GM06990 (cell line): ENCODE data around the gene SUSD4.

Source experiments
- DNase-seq: peaks from one replicate; pipeline ENCODE4 v3.0.0-alpha.2; 2011; ENCODE audit not compliant: insufficient read length; ENCODE audit errors: extremely low read depth
- H3K27me3 ChIP-seq: replicated peaks from 2 replicates; pipeline ENCODE4 v1.6.0; 2011; ENCODE audit warnings: low read length; ENCODE audit not compliant: control insufficient read depth, insufficient read depth
- H3K36me3 ChIP-seq: 2 replicates; pipeline ENCODE4 v1.5.1; 2011; ENCODE audit warnings: low read length; ENCODE audit not compliant: control insufficient read depth, insufficient read depth
- H3K4me3 ChIP-seq: replicated peaks from 2 replicates; pipeline ENCODE4 v1.5.1; 2011; ENCODE audit warnings: low read depth, mild to moderate bottlenecking, control low read depth, low read length
- TF ChIP-seq, protein P1 (sequence below): IDR thresholded peaks from 2 replicates; pipeline ENCODE4 v1.5.1; 2011; ENCODE audit warnings: low read length, control low read depth, mild to moderate bottlenecking, inconsistent platforms; ENCODE audit not compliant: insufficient read depth, poor library complexity, severe bottlenecking

SUSD4 gene

GRCh38 chr1:223264983-223265908 is 98.7 kb downstream of the SUSD4 start:
- DNase-seq = no peak
- Histone ChIP-seq H3K27me3 (no peaks in the 10 kb centered on the region; the same call in 1 of the 2 replicates), H3K36me3 (no peaks in the 10 kb centered on the region), H3K4me3 (no peak overlapping the region)
- TF ChIP-seq, protein P1, sequence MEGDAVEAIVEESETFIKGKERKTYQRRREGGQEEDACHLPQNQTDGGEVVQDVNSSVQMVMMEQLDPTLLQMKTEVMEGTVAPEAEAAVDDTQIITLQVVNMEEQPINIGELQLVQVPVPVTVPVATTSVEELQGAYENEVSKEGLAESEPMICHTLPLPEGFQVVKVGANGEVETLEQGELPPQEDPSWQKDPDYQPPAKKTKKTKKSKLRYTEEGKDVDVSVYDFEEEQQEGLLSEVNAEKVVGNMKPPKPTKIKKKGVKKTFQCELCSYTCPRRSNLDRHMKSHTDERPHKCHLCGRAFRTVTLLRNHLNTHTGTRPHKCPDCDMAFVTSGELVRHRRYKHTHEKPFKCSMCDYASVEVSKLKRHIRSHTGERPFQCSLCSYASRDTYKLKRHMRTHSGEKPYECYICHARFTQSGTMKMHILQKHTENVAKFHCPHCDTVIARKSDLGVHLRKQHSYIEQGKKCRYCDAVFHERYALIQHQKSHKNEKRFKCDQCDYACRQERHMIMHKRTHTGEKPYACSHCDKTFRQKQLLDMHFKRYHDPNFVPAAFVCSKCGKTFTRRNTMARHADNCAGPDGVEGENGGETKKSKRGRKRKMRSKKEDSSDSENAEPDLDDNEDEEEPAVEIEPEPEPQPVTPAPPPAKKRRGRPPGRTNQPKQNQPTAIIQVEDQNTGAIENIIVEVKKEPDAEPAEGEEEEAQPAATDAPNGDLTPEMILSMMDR = no peak

DNA sequence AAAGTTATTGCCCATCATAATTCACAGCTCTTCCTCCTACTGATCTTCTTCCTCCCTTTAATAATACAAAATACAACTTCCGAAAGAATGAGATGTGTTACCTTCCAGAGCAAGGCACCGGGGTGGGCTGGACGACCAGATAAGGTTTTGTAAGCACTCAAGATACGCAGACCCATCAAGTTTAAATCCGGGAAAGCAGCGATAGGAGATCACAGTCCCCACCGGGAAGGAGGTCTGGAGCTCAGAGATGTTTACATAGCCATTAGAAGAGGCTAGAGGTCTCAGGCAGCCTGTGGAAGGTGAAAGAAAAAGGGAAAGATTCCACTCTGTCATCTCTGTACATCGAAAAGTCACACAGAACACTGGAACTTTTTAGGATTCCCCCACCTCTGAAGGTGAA is 99.4 kb downstream of the SUSD4 start:
- TF ChIP-seq, protein P1 = no peak
- Histone ChIP-seq H3K27me3 (no peaks in the 10 kb centered on the region; the same call in 1 of the 2 replicates), H3K36me3 (no peaks in the 10 kb centered on the region), H3K4me3 (no peak overlapping the region)
- no peak for DNase-seq

DNA sequence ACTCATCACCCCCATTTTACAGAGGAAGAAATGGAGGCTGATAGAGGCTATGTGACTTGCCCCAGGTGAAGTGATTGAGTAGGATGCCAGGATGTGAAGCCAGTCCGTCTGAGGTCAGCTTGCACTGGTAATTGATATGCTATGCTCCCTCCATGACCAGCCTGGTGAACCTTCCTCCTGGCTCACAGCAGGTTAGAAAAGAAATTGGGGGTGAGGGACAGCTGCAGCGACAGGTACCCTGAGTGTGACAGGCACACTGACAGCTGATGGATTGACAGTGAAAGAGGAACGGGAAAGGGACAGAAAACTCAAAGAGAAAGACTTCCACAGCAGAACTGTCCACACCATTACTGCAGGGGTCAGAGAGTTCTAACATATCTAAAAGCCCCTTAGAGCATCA is 102.1 kb downstream of the SUSD4 start:
- TF ChIP-seq, protein P1 = no peak
- peaks cover 2% of the 10 kb centered on the region for H3K27me3 ChIP-seq
- no peak for DNase-seq
- no peak overlapping the region for H3K4me3 ChIP-seq
- H3K36me3 ChIP-seq = no peaks in the 10 kb centered on the region

DNA sequence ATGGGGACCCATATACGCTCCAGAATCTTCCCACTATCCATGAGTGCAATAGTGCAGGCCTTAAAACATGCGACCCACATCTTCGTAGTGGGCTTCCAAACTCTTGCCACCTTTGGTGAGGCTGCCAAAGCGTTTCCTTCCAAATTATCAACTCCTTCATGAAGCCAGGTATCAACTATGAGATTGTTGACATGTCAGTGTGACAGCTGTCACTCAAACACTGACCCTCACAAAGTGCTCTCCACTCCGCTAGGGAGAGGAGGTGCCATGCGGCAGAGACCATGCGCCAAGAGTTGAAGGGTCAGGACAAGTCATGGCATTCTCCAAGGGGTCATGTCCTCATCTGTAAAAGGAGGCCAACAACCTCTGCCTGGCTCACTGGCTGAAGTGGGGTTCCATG is 103.3 kb downstream of the SUSD4 start:
- no peaks in the 10 kb centered on the region for H3K36me3 ChIP-seq
- H3K27me3 ChIP-seq = peaks cover 2% of the 10 kb centered on the region
- H3K4me3 ChIP-seq = no peak overlapping the region
- no peak for DNase-seq
- TF ChIP-seq, protein P1 = no peak

DNA sequence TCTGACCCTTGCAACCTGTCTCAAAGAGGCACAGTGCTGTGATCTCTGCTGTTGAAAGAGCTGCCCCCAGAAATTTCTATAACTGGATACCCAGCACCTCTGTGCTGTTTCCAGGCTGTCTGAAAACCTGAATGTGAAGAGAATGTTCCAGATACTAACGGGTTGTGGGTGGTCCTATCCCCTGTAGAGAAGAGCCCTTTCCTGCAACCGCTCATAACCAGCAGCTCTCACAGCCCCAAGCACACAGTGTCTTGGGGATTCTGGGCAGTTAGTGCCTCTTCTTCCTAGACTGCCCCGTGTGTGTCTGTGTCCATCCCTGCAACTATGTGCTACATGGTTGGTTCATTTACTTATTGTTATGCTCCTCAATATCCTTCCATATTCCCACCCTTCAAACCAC is 104.5 kb downstream of the SUSD4 start:
- Histone ChIP-seq H3K27me3 (peaks cover 2% of the 10 kb centered on the region), H3K4me3 (no peak overlapping the region), H3K36me3 (no peaks in the 10 kb centered on the region)
- TF ChIP-seq, protein P1 = no peak
- DNase-seq = no peak
